ENCODE measurements around the gene BGN. TPM values are rescaled to one million over a fixed set of nuclear protein-coding genes. Genes with fewer than 3 reads are reported as not detected.

BGN gene
- total RNA-seq = 16.6 and 71.1 TPM in 2 replicates

DNA sequence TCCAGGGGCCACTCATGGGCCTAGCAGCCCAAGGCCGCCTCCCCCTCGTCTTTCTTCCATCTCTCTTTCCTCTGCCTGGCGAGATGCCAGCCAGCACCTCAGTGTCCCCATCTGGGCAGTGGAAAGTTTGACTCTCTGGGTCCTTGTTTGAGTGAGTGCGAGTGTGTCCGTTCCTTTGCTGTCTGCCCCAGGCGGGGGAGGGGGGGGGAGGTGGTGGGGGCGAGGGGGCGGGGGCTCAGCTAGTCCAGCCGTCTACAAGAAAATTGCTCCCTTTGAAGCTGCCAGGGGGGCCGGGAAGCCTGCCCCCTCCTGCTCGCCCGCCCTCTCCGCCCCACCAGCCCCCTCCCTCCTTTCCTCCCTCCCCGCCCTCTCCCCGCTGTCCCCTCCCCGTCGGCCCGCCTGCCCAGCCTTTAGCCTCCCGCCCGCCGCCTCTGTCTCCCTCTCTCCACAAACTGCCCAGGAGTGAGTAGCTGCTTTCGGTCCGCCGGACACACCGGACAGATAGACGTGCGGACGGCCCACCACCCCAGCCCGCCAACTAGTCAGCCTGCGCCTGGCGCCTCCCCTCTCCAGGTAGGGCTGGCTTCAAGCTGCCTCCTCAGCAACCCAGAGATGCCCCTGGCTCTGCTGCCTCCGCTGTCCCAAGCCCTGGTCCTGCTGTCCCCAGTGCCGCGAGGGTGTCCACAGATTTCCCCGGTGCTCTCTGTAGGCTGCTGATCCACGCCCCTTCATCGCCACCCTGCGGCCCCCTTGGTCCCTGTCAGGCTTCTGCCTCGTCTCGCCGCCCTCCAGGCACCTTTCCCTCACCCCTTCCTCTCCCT, at the start of gene BGN:
Gene BGN, plus strand, starts transcription at position 440 of the 821 bp plus-strand sequence. CDS start 9,652 bp downstream, outside the sequence.

DNA sequence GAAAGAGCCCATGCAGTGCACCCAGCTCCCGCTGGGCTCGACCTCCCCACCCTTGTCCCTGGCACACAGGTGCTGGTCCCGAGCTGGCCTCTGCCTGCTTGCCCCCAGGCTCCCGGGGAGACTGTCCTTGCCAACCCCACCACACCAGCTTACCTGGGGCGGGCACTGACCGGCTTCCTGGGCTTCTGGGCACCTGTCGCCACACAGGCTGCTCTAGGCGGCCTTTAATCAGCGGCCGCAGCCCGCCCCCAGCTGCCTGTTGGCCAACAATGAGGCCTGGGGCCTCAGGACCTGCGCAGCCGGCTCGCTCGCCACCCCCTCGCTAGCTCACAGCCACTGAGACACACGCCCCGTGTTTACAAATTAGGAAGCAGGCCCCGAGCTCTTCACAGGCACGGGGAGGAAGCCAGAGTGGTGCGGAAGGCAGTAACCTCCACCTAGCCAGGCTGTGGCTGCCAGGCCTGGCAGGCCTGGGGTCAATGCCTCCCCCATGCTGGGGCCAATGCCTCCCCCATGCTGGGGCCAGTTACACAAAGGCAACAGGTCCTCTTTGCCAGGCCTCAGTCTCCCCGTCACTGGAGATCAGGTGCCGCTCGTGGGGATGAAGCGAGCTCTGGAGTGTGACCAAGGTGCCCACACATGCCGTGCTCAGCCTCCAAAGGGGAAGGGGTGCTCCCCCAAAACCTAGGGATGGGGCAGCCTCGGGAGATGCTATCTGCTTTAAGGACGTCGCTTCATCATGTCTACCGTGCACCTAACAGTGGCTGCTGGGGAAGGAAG, 48.7 kb upstream of the BGN start, which contains the start of gene TREX2:
Gene TREX2, minus strand, starts transcription at position 201 of the 780 bp plus-strand sequence. CDS start 626 bp downstream, outside the sequence.

DNA sequence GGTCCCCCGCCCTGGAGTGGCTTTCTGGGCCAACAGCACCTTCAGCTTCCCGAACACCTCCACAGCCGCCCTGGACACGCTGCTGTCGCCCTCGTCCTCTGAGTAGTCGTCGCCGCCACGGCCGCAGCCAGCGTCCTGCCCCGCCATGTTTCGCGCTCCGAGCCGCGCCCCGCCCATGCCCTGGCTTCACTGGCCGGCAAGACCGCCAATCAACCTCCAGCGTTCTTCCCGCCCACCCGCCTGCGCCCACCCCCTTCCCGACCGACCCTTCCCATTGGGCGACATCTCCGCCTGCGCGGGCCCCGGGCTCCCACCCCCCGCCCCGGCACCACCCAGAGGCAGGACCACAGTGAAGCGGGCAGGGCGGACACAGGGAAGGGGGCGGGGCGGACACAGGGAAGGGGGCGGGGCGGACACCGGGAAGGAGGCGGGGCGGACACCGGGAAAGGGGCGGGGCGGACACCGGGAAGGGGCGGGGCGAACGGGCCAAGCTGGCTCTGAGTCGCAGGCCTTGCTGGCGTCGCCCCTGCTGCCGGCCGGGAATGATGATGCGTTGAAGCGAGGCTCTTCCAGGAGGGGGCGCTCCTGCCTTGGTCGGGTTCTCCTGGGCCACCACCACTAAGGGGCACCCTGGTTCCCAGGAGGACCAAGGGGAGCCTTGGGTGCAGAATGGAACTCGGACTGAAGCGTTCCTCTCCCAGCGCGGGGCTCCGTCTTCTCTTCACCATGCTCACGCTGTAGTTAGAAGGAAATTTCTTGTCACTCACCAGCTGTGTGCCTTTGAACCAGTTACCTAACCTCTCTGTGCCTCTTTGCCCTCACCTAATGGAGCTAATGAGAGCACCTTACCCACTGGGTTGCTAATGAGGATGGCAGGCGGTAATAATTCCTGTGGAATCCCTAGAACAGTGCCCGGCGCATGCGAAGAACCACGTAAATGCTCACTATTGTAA, 24.1 kb upstream of the BGN start, which contains the start of gene HAUS7:
Gene HAUS7, minus strand, starts transcription at position 166 of the 953 bp plus-strand sequence. Its CDS starts 19 bp downstream, at position 147.

DNA sequence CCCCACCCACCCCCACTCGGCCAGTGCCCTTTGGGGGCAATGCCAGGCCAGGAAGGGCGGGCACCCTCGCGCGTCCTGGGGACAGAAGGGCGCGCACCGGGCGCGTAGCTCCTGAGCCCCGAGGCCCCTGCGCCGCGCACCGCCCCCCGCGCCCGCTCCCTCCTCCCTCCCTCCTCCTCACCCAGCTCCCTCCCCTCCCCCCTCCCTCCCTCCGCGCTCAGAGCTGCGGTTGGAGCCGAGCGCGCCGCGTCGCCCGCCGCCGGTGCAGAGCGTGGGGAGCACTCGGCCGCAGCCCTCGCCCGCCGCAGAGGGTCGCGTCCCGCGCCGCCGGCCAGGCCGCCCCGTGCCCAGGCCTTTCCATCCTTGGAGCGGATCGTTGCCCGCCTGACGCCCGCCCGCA, 22.6 kb downstream of the BGN start, which contains the start of gene ATP2B3:
Gene ATP2B3, plus strand, starts transcription at position 220 of the 400 bp plus-strand sequence. CDS start 18,606 bp downstream, outside the sequence.

Other genes with a start within 250 kb of the BGN start
- gene PNMA6F, start 173.2 kb upstream of the BGN start, total RNA-seq = not detected in 2 replicates
- 3.8 and 5.9 TPM in 2 replicates for gene ZNF275, start 160.8 kb upstream of the BGN start, total RNA-seq
- gene PNMA6E, start 93.6 kb upstream of the BGN start, total RNA-seq = not detected in 2 replicates
- 0.90 and 1.5 TPM in 2 replicates for gene ZFP92, start 83.5 kb upstream of the BGN start, total RNA-seq
- gene TREX2, start 48.9 kb upstream of the BGN start, total RNA-seq = 2.8 and 3.7 TPM in 2 replicates
- 18.8 and 21.3 TPM in 2 replicates for gene HAUS7, start 24.4 kb upstream of the BGN start, total RNA-seq
- gene ATP2B3, start 22.7 kb downstream of the BGN start, total RNA-seq = under 0.01 TPM in 2 replicates
- 36.4 and 40.9 TPM in 2 replicates for gene CCNQ, start 104.2 kb downstream of the BGN start, total RNA-seq
- under 0.01 TPM in 1 of 2 replicates, not detected in the other for gene DUSP9, start 152.2 kb downstream of the BGN start, total RNA-seq
- gene PNCK, start 178.8 kb downstream of the BGN start, total RNA-seq = 0.09 TPM in 1 of 2 replicates, not detected in the other
- gene SLC6A8, start 192.9 kb downstream of the BGN start, total RNA-seq = 3.4 and 7.9 TPM in 2 replicates
- gene BCAP31, start 229.4 kb downstream of the BGN start, total RNA-seq = 265 and 294 TPM in 2 replicates
- 6.8 and 10.6 TPM in 2 replicates for gene ABCD1, start 229.9 kb downstream of the BGN start, total RNA-seq